T47D (cell line): ENCODE data around the gene NKAIN4.
A peak's percentile ranks its signal among the peaks of the same experiment; 100 is the strongest.

ENCODE experiments used
- DNase-seq, 2 experiments: peaks; one replicate each; pipeline versions ENCODE4 v3.0.0 to v3.0.0-alpha.2; 2011 to 2012; ENCODE audit warnings: low read depth in 1 of 2, low spot score in 1 of 2
- JUND ChIP-seq: IDR thresholded peaks from 2 replicates; pipeline ENCODE4 v1.6.1; 2012; ENCODE audit warnings: low read depth
- in situ Hi-C: cut with HindIII; loops from 2 replicates; pipeline ENCODE4 v1.10.0; 2016; ENCODE audit warnings: low sequenced_read_pairs, low pct_unique_long_range_greater_than_20kb

NKAIN4 gene

DNA sequence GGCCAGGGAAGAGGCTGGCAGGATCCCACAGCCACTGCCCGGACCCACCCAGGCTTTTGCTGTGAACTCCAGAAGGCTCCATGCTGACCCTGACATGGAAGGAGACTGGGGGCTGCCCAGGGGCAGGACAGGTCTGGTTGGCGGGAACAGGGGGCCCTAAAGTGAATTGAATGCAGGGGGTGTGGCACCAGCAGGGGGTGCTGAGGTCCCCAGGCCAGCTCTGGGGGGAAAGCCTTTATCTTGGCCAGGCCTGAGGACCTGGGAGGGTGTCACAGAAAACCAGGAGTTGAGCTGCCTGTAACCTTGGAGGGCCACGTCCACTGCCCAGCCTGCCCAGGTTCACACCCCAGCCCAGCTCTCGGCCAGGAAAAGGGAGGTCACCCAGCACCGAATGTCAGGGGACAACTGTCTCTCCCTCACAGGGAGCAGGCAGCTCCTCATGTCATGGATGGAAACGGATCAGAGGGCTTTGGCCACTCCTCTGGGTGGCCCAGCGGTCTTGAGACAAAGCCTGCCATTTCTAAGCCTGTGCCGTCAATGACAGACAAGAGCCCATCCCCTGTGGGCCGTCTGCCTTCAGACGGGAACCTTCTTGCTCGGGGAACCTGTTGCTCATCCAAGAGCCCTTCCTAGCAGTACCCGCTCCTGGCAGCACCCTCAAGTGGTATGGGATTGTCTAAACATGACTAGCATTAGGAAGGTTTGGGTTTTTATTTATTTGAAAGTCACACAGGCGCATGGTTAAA lies 35.4 kb downstream of the NKAIN4 start:
- TF ChIP-seq JUND, result no peak
- DNase-seq, result no peak
- in situ Hi-C loops, result no loop called here

GRCh38 chr20:63217706-63218105 lies 36.6 kb downstream of the NKAIN4 start:
- in situ Hi-C loops, result no loop called here
- no peak for DNase-seq
- no peak for TF ChIP-seq JUND

- no peak for TF ChIP-seq JUND
- DNase-seq, result peak in 1 of 2 experiments; percentile 50
- in situ Hi-C loops, result no loop called here
Measured at GRCh38 chr20:63216849-63217471, 37.3 kb downstream of the NKAIN4 start.

- DNase-seq, result peak; percentile 98
- TF ChIP-seq JUND, result no peak
Measured at GRCh38 chr20:63216041-63216848, 38.0 kb downstream of the NKAIN4 start, which contains the start of gene YTHDF1. YTHDF1 (minus strand) TSS chr20:63216131; CDS start chr20:63215892, 239 bp downstream.

DNA sequence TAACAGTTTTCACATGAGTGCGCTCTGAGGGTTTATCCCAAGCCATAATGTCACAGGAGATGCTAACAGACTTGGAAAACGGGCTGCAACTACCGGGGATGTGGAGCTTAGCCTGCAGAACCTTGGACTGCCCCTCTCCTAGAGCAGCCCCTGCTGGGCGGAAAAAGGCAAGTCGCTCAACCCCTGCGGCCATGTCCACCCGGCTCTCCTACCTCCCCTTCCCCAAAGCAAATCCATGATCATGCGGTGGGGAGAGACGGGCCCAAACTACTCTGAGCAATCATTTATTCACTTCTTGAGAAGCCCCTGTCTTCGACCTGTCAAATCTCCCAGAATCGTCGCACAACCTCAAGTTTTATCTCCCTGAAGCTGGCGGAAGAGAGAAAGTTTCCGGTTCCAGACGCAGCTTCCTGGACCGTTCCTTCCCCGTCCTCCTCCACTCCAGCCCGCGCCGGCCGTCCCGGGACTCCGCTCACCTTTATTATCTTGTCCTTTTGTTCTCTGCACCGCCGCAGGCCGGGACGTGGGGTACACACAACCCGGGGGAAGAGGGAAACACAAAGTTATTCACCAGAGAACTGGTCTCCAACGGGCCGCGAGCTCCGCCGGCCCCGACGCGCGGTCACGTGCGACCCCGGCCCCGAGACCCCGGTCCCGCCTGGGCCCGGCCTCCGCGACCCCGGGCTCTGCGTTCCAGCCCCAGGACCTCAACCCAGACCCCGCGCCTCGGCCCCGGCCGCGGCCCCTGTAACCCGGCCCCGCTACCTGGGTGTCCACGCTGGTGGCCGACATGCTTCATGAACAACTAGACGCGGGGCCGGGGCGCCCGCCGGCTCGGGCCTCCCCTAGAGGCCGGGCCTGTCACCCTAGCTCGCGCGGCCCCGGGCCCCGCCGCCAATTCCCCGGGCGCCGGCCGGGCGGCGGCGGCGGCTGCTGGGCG lies 38.9 kb downstream of the NKAIN4 start:
- peak; percentile 79 for DNase-seq
- in situ Hi-C loops, result no loop called here
- TF ChIP-seq JUND, result no peak

More at GRCh38 chr20:63216041-63216848, 38.0 kb downstream of the NKAIN4 start, which contains the start of gene YTHDF1:
- in situ Hi-C loops, result no loop called here

GRCh38 chr20:63214514-63214913 lies 39.7 kb downstream of the NKAIN4 start:
- no peak for DNase-seq
- in situ Hi-C loops, result no loop called here
- TF ChIP-seq JUND, result no peak

GRCh38 chr20:63212792-63213191 lies 41.5 kb downstream of the NKAIN4 start:
- in situ Hi-C loops, result no loop called here
- no peak for TF ChIP-seq JUND
- no peak for DNase-seq

- TF ChIP-seq JUND, result no peak
- in situ Hi-C loops, result no loop called here
- peak in 1 of 2 experiments; percentile 33 for DNase-seq
Measured at GRCh38 chr20:63212393-63212730, 41.9 kb downstream of the NKAIN4 start.

DNA sequence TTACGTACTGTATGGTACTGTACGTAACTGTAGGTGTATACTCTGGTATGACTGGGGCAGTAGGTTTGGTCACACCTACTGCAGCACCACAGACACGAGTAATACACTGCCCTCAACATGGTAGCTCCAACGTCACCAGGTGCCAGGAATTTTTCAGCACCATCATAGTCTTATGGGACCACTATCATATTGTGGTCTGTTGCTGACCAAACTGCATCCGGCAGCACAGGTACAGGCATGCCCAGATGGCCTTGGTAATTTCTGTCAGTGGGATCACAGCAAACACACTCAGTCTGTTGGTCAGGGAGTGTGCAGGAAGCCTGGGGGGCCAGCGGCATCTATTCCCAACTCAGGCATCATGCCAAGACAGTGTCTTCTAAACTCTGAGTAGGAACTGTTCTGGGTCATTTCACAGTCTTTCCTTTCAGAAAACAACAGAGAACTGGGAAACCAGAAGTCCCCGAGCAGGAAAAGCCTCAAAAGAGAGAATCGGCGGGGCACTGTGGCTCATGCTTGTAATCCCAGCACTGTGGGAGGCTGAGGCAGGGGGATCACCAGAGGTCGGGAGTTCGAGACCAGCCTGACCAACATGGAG lies 44.2 kb downstream of the NKAIN4 start:
- in situ Hi-C loops, result no loop called here
- TF ChIP-seq JUND, result no peak
- DNase-seq, result no peak

GRCh38 chr20:63208346-63208909 lies 45.8 kb downstream of the NKAIN4 start:
- in situ Hi-C loops, result no loop called here
- no peak for TF ChIP-seq JUND
- no peak for DNase-seq

DNA sequence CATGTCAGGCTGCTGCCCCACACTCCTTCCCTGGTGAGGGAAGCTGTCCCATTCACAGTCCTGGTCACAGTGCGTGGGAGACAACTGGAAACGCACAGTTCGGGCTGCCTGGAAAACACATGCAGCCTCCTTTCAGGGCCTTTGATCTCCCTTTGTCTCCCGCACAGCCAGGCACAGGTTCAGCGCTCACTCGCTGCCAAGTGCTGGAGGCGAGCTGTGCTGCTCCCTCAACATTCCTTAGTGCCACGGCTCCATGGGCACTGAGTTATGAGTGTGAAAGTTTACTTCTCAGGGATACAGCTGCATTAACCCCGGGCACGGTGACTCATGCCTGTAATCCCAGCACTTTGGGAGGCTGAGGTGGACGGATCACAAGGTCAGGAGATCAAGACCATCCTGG lies 47.4 kb downstream of the NKAIN4 start:
- no peak for TF ChIP-seq JUND
- peak; percentile 86 to 90 for DNase-seq
- in situ Hi-C loops, result no loop called here
